GM18870 (cell line): ENCODE data around the gene TXNDC12.
"Not testable (repeated sequence)": the region's sequence is repeated elsewhere in the genome, so short reads cannot be mapped to it uniquely, and the experiment has no call there.

Experiments
- ATAC-seq: cut with Tn5 transposase; IDR thresholded peaks from one replicate; pipeline ENCODE4 v1.9.1; 2021; ENCODE audit warnings: moderate library complexity; ENCODE audit not compliant: unreplicated experiment

Gene TXNDC12

GRCh38 chr1:52055066-52055865 lies at the start of gene TXNDC12:
TSS of gene TXNDC12 (minus strand) at chr1:52055191. CDS start at chr1:52055096, 95 bp downstream.
- ATAC-seq, result peak; percentile 45

- ATAC-seq, result peak; percentile 73
These were observed 47.5 kb upstream of the TXNDC12 start for GRCh38 chr1:52102336-52103013.

GRCh38 chr1:52098139-52098871 lies 43.3 kb upstream of the TXNDC12 start:
- no peak for ATAC-seq

GRCh38 chr1:52096216-52096615 lies 41.2 kb upstream of the TXNDC12 start:
- ATAC-seq, result no peak

- ATAC-seq, result not testable (repeated sequence)
These were observed 39.3 kb upstream of the TXNDC12 start for GRCh38 chr1:52094300-52094699.

- ATAC-seq, result not testable (repeated sequence)
These were observed 32.9 kb upstream of the TXNDC12 start for GRCh38 chr1:52087892-52088291.

GRCh38 chr1:52080014-52080415 lies 25.0 kb upstream of the TXNDC12 start:
- no peak for ATAC-seq

- ATAC-seq, result not testable (repeated sequence)
These were observed 22.3 kb upstream of the TXNDC12 start for GRCh38 chr1:52077277-52077676.

GRCh38 chr1:52072291-52072690 lies 17.3 kb upstream of the TXNDC12 start:
- no peak for ATAC-seq

GRCh38 chr1:52070704-52071103 lies 15.7 kb upstream of the TXNDC12 start:
- ATAC-seq, result no peak

GRCh38 chr1:52063192-52063591 lies 8.2 kb upstream of the TXNDC12 start:
- ATAC-seq, result no peak

GRCh38 chr1:52060822-52061221 lies 5.8 kb upstream of the TXNDC12 start:
- ATAC-seq, result no peak

- ATAC-seq, result no peak
These were observed 4.9 kb upstream of the TXNDC12 start for GRCh38 chr1:52059888-52060287.

GRCh38 chr1:52059321-52059720 lies 4.3 kb upstream of the TXNDC12 start:
- no peak for ATAC-seq

- ATAC-seq, result no peak
These were observed 3.0 kb upstream of the TXNDC12 start for GRCh38 chr1:52057876-52058415.

- ATAC-seq, result no peak
These were observed 2.3 kb upstream of the TXNDC12 start for GRCh38 chr1:52057255-52057654.

- ATAC-seq, result peak; percentile 37
These were observed 1.9 kb upstream of the TXNDC12 start for GRCh38 chr1:52056937-52057231.

GRCh38 chr1:52056163-52056936 lies 1.4 kb upstream of the TXNDC12 start, which contains the start of gene BTF3L4:
TSS of gene BTF3L4 (plus strand) at chr1:52056295. CDS start at chr1:52059848, 3,553 bp downstream.
- ATAC-seq, result peak; percentile 73

- ATAC-seq, result peak; percentile 1
These were observed 823 bp upstream of the TXNDC12 start for GRCh38 chr1:52055866-52056162.

GRCh38 chr1:52054496-52055065 lies 410 bp downstream of the TXNDC12 start:
- ATAC-seq, result no peak
